ENCODE results near the gene TESK2.

- TF ChIP-seq POLR2A (IDR thresholded peaks at IDR 0.05) (no peak), POLR2AphosphoS5 (IDR thresholded peaks at IDR 0.05) (no peak)
Observed at GRCh38 chr1:45490121-45490625, 790 bp downstream of the TESK2 start.

Measured in sigmoid colon (tissue), 4 donors.